Stimulated activated CD4-positive, alpha-beta T cell treated with anti-CD3 and anti-CD28 coated beads, Interleukin-12 subunit alpha, Interleukin-12 subunit beta, amount 100 ng/mL, for 24 hours (primary cell): Measurements from ENCODE around the gene SPATA19.
"Not testable (repeated sequence)": the region's sequence is repeated elsewhere in the genome, so short reads cannot be mapped to it uniquely, and the experiment has no call there.

Experiments used
- DNase-seq, 2 experiments: peaks; one replicate each; pipeline ENCODE4 v3.0.0-alpha.2; 2020; ENCODE audit warnings: low read depth in 2 of 2

Gene SPATA19, protein sequence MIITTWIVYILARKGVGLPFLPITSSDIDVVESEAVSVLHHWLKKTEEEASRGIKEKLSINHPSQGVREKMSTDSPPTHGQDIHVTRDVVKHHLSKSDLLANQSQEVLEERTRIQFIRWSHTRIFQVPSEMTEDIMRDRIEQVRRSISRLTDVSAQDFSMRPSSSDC

DNA sequence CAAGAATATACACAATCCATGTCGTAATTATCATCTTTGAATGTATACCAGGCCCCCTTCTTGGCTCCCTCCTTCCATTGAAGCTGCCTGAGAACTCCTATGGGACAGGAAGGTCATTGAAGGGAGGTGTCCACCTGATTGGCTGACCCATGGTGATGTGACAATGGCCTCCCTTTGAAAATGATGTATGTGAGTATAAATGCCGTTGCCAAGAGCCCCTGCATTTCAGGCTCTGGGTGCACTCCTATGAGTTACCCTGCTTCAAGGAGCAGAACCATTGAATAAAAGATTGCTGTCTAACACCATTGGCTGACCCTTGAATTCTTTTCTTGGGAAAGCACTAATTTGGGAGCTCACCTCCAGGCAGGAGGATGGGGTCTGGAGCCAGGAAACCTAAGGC lies at the start of gene SPATA19:
TSS of gene SPATA19 (minus strand) at position 101 of the 400 bp plus-strand sequence. CDS start at position 34, 67 bp downstream.
- no peak for DNase-seq

DNA sequence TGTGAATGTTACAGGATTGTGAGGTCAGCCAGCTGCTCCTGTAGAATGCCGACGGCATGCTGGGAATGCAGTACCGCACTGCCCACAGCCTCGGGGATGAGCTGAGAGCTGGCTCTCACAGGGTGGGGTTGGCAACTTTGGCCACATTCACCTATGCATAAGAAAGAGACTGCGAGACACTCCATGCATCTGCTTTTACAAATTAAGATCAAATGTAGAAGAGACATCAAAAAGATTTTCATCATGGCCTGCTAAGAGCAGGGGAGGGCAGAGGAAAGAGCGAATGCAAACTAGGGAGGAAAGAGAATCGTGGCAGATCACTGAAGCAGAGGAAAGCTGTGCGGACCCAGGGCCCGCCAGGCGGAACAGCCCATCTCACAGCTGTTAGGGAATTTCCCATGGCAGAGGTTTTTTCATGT lies 49.8 kb upstream of the SPATA19 start:
- DNase-seq, result no peak

DNA sequence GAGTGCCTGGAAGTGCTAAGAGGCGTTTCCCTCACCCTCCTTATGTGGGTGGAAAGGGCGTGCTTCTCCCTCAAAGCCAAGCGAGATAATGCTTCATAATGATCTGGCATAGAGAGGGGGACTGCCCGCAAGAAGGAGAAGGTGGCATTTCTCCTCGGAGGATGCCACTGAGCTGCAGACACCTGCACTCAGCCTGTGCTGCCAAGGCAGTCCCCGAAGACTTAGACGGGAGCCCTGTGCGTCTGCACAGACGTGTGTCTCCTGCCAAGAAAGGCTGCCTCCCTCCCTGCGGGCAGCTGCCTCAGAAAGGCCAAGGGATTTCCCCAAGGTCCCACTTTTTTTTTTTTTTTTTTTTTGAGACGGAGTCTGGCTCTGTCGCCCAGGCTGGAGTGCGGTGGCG lies 48.1 kb upstream of the SPATA19 start:
- DNase-seq, result no peak

DNA sequence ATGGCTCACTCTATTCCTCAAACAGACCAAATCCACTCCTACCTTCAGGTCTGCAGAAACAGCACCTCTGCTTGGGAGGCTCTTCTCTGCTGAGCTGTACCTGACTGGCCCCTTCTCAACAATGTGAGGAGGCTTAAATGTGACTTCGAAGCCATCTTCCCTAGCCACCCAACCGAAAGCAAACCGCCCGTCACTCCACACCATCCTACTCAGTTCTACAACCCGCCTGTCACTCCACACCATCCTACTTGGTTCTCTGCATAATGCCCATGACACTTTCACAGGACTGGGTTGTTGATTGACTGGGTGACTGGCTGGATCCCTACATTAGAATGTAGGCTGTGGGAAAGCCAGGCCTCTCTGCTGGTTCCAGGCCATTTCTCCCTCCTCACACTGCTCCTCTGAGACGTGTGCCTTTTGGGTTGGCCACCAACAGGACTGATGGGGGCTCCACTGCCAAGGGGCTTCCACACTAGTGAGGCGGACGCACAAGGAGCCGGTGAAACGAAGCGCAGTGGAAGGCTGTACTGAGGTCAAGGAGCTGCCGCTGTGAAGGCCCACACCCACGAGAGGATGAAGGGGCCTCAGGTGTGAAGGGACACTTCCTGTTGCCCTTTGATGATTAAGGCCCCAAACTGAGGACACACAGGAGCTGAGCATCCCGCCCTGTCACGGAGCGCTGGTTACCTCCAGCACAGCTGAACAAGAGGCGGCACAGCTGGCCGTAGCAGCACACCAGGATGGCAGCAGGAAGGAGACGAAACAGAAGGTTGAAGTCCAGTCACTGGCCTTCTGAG lies 47.5 kb upstream of the SPATA19 start:
- DNase-seq, result no peak

DNA sequence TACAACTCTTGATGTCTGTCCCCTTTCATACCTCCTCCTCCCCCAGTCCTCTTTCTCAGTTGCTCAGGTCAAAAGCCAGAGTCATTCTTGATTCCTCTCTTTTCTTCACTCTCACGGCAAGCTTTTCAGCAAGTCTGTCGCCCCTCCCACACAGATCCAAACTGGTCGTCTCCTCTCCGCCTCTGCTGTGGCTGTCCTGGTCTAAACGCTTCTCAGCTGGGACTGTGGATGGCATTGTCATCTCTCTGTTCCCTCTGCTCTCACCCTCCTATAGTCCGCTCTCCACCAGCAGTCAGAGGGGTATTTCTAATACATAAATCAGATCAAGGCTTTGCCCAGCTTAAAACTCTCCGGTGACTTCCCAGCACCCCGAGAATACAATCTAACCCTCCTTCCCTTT lies 46.8 kb upstream of the SPATA19 start:
- DNase-seq, result no peak

DNA sequence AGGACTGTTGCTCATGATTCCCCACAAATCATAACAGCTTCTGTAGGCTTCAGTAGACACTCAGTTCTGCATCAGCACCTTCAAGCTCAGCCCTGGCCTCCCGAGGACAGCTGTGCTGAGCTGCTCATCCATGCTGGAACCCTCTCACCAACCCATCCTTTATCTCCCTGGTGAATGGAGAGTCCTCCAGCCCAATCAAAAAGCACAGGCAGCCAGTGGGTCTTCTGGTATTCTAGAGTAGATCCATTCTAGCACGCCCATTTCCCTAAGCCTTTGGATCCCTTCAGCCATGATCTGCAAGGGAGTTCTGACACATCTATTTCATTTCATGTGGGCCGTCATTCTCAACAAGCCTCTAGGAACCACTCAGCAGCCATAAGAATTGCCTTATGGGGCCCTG lies 44.6 kb upstream of the SPATA19 start:
- no peak for DNase-seq

DNA sequence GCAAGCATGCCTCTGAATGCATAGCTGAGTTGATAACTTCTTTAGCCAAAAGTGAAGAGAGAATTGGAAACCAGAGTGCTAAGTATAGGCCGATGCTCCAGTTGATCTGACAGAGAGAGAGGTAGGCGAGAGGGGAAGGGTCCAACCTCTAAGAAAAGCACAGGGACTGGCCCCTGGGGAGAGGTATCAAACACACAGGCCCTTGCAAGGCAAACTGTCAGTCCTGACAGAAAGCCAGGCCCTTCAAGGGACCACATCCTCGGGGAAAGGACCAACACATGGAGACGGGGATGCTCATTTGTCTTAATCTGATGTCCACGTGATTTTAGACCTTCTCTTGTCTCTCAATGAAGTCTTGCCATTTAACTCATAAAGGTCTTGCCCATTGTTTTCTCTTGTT lies 43.9 kb upstream of the SPATA19 start:
- DNase-seq, result no peak

DNA sequence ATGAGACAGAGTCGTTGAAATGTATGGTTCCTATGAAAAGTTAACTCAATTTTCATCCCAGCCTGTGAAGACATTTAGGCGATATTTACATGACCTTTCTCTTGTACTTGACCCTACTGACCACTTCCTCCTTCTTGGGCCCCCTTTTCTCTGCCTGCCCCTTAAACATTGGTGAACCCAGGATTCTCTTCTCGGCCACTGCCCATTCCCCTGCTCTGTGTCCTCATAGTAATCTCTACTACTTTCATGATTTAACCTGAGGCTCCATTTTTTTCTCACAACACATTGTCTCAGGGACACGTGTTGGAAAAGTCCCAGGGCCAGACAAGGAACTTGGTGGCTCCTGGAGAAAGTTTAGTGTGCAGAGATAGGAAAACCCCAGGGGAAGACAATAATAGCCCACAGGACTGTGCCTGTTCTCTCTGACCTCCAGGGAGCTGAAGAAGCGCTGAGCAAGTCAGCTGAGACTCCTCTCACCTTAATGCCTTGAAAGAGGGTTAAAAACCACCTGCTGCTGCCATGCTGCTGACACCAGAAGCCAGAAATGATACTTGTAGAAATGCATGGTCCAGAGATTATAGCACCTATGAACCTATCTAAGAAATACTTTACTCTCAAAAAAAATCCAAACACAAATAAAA lies 42.5 kb upstream of the SPATA19 start:
- no peak for DNase-seq

DNA sequence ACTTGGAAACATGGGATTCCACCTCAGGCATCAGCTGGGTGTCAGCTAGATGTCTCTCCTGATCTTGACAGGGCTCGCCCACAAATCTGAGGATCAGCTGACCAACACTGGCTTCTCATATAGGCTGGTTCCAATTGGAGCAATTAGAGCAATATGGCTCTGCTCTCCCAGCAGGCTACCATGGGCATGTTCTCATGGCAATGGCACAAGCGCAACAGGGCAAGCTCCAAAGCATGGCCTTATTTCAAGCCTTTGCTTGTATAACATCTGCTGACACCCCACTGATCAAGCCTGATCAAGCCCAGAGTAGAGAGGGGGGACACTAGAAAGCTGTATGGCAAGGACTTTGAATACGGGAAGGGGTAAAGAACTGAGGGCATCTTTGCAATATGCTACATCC lies 40.7 kb upstream of the SPATA19 start:
- DNase-seq, result no peak

DNA sequence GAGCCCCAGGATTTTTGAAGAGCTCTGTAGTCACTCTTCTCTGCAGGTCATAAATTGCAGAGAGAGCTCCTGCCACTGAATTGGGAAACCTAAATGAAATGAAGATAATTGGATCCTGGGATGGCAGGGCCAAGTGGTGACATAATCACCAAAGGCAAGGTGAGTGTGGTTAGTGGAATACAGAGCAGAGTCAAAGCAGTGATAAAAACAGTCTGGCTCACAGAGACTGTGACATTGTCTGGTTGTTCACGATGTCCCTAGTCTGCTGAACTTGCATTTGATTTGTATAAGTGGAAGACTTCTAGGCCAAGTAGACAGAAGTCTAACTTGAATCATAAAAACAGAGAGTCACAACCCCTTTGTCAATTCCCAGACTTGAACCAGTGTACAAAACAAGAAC lies 26.8 kb upstream of the SPATA19 start:
- DNase-seq, result no peak

DNA sequence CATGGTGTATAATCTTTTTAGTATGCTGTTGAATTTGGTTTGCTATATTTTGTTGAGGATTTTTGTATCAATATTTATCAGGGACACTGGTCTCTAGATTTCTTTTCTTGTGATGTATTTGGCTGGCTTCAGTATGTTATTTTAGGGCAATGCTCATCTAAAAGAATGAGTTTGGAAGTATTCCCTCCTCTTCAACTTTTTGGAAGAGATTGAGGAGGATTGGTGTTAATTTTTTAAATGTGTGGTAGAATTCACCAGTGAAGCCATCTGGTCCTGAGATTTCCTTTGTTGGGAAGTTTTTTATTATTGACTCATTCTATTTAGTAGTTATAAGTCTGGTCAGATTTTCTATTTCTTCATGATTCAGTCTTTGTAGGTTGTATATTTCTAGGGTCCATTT lies 22.1 kb upstream of the SPATA19 start:
- DNase-seq, result no peak

DNA sequence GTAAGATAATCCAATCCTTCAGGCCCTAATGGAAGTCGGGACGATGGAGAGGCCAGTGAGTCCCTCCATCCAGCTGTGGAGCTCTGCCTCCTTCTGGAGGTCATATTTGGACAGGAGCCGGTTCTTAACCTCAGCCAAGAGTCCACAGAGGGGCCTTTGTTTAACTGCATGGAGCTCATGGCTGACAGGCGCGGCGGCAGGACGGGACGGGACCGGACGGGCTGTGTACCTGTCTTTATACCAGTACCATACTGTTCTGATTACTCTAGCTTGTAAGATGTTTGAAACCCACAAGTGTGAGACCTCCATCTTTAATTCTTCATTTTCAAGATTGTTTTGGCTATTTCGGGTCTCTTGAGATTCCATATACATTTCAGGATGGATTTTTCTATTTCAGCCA lies 20.2 kb upstream of the SPATA19 start:
- DNase-seq, result no peak

DNA sequence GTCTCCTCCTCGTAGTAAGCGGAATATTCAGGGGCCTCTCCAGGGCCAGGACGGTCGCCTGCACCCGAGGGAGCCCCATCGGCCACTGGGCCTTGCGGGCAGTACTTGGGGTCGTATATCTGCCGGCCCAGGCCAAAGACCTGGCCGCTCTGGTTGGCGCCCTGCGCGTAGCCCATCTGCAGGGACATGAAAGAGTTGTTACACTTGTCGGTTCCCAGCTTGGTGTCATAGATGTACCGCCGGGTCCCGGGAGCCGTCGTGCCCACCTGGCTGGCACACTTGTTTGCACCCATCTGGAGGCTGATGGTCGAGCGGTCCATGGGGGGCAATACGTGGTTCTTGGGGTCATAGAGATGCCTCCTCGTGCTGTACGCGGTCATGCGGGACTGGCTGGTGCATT lies 19.4 kb upstream of the SPATA19 start:
- no peak for DNase-seq

DNA sequence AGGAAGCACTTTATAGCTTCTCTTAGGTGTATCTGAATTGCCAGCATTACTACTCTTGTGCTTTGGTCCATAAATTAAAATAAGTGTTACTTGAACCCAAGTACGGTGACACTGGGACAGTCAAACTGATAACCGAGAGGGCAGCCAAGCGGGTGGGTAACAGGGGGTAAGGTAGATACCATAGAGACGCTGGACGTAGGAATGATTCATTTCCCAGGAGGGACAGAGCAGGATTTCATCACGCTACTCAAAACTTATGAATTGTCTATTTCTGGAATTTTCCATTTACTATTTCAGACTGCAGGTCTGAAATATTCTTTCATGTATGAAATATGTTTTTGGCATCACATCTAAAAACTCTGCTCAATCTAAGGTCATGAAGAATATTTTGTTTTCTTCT lies 14.8 kb upstream of the SPATA19 start:
- no peak for DNase-seq

DNA sequence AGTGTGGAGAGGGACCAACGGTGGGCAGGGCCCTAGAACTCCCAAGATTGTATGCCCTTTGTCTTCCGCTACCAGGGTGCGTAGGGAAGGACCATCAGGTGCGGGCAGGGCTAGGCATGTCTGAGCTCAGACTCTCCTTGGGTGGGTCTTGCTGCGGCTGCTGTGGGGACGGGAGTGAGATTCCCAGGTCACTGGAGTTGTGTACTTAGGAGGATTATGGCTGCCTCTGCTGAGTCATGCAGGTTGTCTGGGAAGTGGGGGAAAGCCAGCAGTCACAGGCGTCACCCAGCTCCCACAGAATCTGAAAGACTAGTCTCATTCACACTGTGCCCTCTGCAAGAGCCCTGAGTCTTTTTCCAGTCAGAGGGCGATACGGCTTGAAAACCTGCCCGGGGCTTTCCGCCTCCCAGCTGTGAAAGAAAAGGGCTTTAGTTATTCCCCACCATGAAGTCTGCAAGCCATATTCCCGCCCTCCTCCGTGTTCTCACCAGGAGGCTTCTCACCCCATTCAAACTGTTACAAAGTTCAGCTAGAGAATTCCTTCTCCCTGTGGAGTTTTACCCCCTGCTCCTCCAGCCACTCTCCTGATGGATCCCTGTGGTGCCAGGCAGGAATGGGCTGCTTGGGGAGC lies 9.1 kb upstream of the SPATA19 start:
- not testable (repeated sequence) for DNase-seq

DNA sequence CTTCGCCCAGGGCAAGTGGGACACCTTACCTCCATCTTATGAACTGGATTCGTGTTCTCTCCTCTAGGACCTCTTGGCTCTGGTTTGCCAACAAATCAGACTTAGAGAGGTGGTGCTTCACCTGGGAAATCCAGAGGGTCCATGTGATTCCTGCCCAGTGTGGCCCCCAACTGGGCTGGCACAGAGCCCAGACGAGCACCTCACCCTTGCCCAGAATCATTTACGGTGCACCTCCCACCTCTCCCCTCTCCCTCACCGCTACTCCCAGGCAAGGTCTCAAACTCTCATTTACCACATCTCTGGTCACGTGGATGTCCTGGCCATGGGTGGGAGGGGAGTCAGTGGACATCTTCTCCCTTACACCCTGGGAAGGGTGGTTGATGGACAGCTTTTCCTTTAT lies 1.1 kb downstream of the SPATA19 start:
- no peak for DNase-seq

DNA sequence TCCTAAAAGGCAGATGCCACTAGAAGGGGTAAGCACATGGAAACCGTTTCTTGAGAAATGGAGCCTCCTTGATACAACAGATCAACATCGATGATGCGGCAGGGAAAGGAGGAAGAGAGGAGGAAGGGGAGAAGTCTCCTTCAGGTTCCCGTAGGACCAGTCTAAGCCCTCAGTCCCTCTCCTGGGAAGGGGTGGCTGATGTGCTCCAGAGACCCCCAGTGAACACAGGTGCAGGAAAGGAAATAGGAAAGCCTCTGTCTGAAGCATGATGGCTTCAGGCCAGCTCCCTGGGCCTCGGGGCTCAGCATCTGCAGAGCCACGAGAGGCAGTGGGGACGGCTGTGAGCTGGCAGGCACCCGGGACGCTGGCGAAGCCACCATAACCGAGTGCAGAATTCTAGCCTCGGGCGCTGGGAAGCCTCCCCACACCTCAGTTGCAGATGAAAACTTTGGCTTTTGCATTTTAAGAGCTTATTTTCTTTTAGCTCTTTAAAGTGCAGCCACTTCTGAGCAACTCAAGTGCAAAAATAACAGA lies 1.8 kb downstream of the SPATA19 start:
- no peak for DNase-seq

DNA sequence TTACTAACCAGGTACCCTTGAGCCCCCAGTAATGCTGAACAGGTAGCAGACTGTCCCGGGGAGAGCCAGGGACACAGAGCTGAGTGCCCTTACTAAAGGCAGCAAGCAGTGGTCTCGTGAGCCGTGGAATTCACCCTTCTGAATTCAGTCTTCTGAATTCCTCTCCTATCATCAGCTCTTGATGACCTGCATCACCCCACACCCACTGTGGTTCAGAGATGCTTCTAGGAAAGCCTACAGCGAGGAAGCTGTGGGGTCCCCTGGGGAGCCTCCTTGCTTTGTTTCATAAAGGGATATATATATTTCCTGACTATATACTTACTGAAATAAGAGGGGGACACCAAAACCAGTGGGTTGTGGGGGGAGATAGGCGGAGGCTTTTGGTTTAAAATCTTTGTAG lies 2.6 kb downstream of the SPATA19 start:
- DNase-seq, result no peak

DNA sequence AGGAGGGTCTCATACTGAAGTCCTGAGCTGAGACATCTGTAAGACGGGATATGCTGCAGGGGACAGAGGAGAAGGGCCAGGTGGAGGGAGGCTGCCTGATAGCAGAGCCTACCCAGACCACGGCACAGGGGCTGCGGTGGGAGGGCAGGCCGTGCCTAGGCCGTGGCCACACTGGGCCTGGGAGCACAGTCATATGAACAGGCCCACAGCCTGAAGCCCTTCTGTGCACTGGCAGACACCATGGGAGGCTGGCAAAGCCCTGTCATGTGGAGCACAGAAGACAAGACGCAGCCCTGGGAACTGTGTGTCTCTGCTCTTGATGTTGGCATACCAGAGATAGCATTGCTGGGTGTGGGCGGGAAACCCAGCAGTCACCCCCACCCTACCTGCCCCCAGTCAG lies 3.3 kb downstream of the SPATA19 start:
- no peak for DNase-seq

DNA sequence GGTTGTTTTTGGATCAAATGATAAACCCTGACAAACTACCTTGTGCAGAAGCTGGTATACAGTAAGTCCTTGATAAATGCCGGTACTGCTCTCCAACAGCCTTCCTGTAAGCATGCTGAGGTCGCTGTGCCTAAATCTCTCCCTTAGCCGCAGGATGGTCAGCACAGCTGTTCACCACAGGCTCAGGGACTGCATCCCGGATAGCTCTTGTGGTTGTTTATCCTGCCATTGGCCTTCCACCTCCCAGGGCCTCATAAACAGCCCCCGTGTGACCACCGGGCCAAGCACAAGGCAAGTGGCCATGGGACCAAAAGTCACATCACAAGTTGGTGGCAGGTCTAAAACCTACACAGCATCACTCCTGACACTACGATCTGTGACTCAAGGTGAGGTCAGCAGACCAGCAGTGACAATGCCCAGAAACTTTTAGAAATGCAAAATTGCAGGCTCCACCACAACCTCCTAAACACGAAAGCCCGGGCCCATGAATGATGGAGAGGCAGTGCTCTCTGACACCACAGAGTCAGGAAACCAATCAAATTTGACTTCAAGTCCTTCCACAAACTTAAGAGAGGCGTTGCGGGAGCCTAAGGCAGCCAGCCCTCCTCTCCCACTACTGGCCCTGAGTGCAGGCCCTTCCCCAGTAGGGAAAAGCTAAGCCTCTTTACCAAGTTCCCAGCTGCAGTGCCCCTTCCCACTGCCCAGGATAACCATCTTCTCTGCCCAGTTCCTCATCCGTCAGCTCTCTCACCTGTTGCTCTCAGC lies 3.9 kb downstream of the SPATA19 start:
- DNase-seq, result no peak

DNA sequence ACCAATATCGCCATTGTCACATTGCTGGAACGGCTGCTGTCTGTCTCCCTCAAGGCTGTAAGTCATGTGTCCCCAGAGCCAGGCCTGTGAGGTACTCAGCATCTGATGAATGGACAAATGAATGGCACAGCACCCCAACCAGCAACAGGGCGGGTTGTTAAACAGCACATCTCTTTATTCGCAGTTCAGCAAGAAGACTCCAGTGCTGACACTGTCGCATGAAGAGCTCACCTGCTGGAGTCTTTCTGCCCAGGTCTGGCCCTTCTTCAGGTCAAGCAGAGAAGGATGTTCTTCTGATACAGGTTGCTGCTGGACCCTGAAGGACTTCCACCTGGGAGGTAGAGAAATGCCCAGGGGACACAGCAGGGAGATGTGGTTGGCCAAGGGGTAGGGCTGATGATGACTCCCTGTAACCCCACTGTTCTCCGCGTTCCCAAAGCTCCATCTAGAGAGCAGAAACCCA lies 4.8 kb downstream of the SPATA19 start:
- no peak for DNase-seq
